ENCODE measurements around the gene C17orf100. TPM values are rescaled to one million over a fixed set of nuclear protein-coding genes. Genes with fewer than 3 reads are reported as not detected.

The C17orf100 gene
- total and polyA plus RNA-seq, 9 donors, result 0.98 to 4.1 (median 3.6) TPM

DNA sequence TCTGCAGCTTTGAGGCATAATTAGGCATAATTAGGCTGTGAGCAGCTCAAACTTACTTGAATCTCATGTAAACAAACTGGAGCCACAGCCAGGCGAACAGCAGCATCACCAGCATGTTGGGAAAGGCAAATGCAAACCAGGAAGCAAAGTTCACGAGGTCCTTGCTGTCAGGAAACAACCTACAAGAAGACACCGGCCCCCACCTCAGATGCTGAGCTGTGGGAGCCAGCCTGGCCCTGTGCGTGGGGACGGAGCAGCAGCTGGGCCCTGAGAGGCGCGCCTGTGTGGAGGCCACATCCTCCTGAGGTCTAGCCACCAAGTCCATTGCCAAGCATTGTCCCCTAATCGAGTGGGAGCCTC lies 49.4 kb downstream of the C17orf100 start:
- WGBS (ENCODE audit: insufficient coverage), result 67% methylated on average over 8 of the region's 8 CpGs

DNA sequence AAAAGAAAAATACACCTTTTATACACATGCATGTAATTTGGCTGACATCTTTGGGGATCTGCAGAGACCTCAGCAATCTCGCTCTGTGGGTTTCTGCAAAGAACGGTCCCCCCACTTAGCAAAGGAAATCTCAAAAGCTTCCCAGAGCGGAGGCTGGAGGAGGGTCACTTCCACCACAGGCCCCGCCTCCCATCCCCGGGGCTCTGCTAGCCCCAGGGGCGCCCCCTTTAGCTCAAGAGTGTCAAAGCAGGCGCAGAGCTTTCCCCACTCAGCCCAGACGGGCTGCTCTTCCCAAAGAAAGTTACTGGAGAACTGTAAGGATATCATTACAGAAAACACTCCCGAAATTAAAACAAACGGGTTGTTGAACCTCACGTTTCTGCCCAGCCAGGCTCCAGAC lies 50.2 kb downstream of the C17orf100 start:
- peaks cover 4% of the 10 kb centered on the region for H3K27me3 ChIP-seq (ENCODE audit: control insufficient read depth, insufficient read depth, low read length)

More for the DNA sequence above, 49.4 kb downstream of the C17orf100 start:
- Histone ChIP-seq H3K4me1 (ENCODE audit: control insufficient read depth, insufficient read depth, low read length) (no peaks in the 10 kb centered on the region), H3K9me3 (replicated peaks; ENCODE audit: control insufficient read depth, low read depth, low read length) (no peaks in the 10 kb centered on the region), H3K27me3 (ENCODE audit: control insufficient read depth, insufficient read depth, low read length) (peaks cover 4% of the 10 kb centered on the region), H3K27ac (ENCODE audit: low read length) (no peak overlapping the region), H3K36me3 (ENCODE audit: control insufficient read depth, insufficient read depth, low read length) (no peaks in the 10 kb centered on the region), H3K4me3 (ENCODE audit: low read length) (no peak overlapping the region)
- DNase-seq, result no peak

DNA sequence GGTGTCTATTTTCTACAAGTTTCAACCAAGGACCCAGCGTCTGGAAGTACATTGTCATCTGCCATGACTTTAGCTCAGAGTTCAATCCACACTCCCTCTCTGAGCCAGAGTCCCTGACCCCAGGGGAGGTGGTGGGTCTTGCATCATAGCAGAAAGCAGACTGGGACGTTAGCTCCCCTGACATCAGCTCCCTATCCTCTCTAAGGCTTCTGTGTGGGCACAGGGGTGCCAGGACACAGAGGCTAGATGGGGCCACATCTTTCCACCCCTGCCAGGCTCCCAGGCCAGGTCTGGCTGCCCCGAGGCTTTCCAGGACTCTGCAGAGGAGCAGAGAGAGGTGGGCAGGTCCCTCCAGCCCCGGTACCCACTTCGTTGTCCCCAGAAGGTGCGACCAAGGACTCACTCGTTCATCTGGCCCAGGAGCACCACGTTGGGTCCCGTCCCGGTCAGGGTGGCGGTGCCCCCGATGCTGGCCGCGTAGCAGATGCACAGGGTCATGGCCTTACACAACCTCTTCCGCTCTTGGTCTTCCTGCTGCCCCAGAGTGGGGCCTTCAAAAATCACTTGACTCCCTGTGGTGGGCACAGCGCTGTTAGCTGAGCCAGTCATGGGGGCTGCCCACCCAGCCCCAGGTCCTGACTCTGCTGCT lies 51.1 kb downstream of the C17orf100 start:
- 91% methylated on average over 14 of the region's 16 CpGs for WGBS (ENCODE audit: insufficient coverage)
- Histone ChIP-seq H3K4me3 (ENCODE audit: low read length) (no peak overlapping the region), H3K9me3 (replicated peaks; ENCODE audit: control insufficient read depth, low read depth, low read length) (no peaks in the 10 kb centered on the region), H3K27me3 (ENCODE audit: control insufficient read depth, insufficient read depth, low read length) (peaks cover 8% of the 10 kb centered on the region), H3K4me1 (ENCODE audit: control insufficient read depth, insufficient read depth, low read length) (no peaks in the 10 kb centered on the region), H3K36me3 (ENCODE audit: control insufficient read depth, insufficient read depth, low read length) (no peaks in the 10 kb centered on the region), H3K27ac (ENCODE audit: low read length) (no peak overlapping the region)
- no peak for DNase-seq

More for the DNA sequence above, 50.2 kb downstream of the C17orf100 start:
- Histone ChIP-seq H3K36me3 (ENCODE audit: control insufficient read depth, insufficient read depth, low read length) (no peaks in the 10 kb centered on the region), H3K27ac (ENCODE audit: low read length) (no peak overlapping the region), H3K4me3 (ENCODE audit: low read length) (no peak overlapping the region), H3K9me3 (replicated peaks; ENCODE audit: control insufficient read depth, low read depth, low read length) (no peaks in the 10 kb centered on the region), H3K4me1 (ENCODE audit: control insufficient read depth, insufficient read depth, low read length) (no peaks in the 10 kb centered on the region)
- 33% methylated on average over 8 of the region's 11 CpGs for WGBS (ENCODE audit: insufficient coverage)
- DNase-seq, result peak; percentile 11

Other genes with a start within 250 kb of the C17orf100 start
- not detected for gene AIPL1, start 216.6 kb upstream of the C17orf100 start, total RNA-seq
- under 1 TPM in 1 of 8 donors, not detected in 7; 0.05 TPM for gene AIPL1, start 216.6 kb upstream of the C17orf100 start, polyA plus RNA-seq (ENCODE audit: insufficient read depth in 1 of 8, insufficient read length in 8 of 8, low replicate concordance in 1 of 8)
- gene PIMREG, start 207.3 kb upstream of the C17orf100 start, total RNA-seq, result 11.3 TPM
- 10 to 100 TPM; 13.0 to 22.9 (median 20.0) TPM for gene PIMREG, start 207.3 kb upstream of the C17orf100 start, polyA plus RNA-seq (ENCODE audit: insufficient read depth in 1 of 8, insufficient read length in 8 of 8, low replicate concordance in 1 of 8)
- gene PITPNM3, start 95.2 kb upstream of the C17orf100 start, total RNA-seq, result 2.1 TPM
- gene PITPNM3, start 95.2 kb upstream of the C17orf100 start, polyA plus RNA-seq (ENCODE audit: insufficient read depth in 1 of 8, insufficient read length in 8 of 8, low replicate concordance in 1 of 8), result 1 to 10 TPM; 3.4 to 6.2 (median 4.4) TPM
- gene KIAA0753, start 11.1 kb upstream of the C17orf100 start, total RNA-seq, result 10.6 TPM
- gene KIAA0753, start 11.1 kb upstream of the C17orf100 start, polyA plus RNA-seq (ENCODE audit: insufficient read depth in 1 of 8, insufficient read length in 8 of 8, low replicate concordance in 1 of 8), result 10 to 100 TPM in 7 of 8 donors, 1 to 10 TPM in 1; 9.7 to 18.1 (median 13.0) TPM
- 72.0 TPM for gene TXNDC17, start 10.7 kb upstream of the C17orf100 start, total RNA-seq
- 10 to 100 TPM; 51.7 to 70.4 (median 65.6) TPM for gene TXNDC17, start 10.7 kb upstream of the C17orf100 start, polyA plus RNA-seq (ENCODE audit: insufficient read depth in 1 of 8, insufficient read length in 8 of 8, low replicate concordance in 1 of 8)
- 13.6 TPM for gene MED31, start 157 bp upstream of the C17orf100 start, total RNA-seq
- gene MED31, start 157 bp upstream of the C17orf100 start, polyA plus RNA-seq (ENCODE audit: insufficient read depth in 1 of 8, insufficient read length in 8 of 8, low replicate concordance in 1 of 8), result 10 to 100 TPM; 13.8 to 20.2 (median 15.7) TPM
- 0.04 TPM for gene SLC13A5, start 61.6 kb downstream of the C17orf100 start, total RNA-seq
- under 1 TPM; 0.05 to 0.64 (median 0.15) TPM for gene SLC13A5, start 61.6 kb downstream of the C17orf100 start, polyA plus RNA-seq (ENCODE audit: insufficient read depth in 1 of 8, insufficient read length in 8 of 8, low replicate concordance in 1 of 8)
- gene XAF1, start 104.3 kb downstream of the C17orf100 start, total RNA-seq, result 8.3 TPM
- 10 to 100 TPM in 2 of 8 donors, 1 to 10 TPM in 6; 4.5 to 15.9 (median 8.1) TPM for gene XAF1, start 104.3 kb downstream of the C17orf100 start, polyA plus RNA-seq (ENCODE audit: insufficient read depth in 1 of 8, insufficient read length in 8 of 8, low replicate concordance in 1 of 8)
- 0.18 TPM for gene FBXO39, start 124.5 kb downstream of the C17orf100 start, total RNA-seq
- under 1 TPM in 3 of 8 donors, not detected in 5; 0.14 to 0.41 (median 0.22) TPM for gene FBXO39, start 124.5 kb downstream of the C17orf100 start, polyA plus RNA-seq (ENCODE audit: insufficient read depth in 1 of 8, insufficient read length in 8 of 8, low replicate concordance in 1 of 8)
- not detected for gene TEKT1, start 180.0 kb downstream of the C17orf100 start, total RNA-seq
- under 1 TPM in 4 of 8 donors, not detected in 4; 0.07 to 0.43 (median 0.18) TPM for gene TEKT1, start 180.0 kb downstream of the C17orf100 start, polyA plus RNA-seq (ENCODE audit: insufficient read depth in 1 of 8, insufficient read length in 8 of 8, low replicate concordance in 1 of 8)